Measurements from ENCODE around the gene SPATA20.
A peak's percentile ranks its signal among the peaks of the same experiment; 100 is the strongest.

The SPATA20 gene

DNA sequence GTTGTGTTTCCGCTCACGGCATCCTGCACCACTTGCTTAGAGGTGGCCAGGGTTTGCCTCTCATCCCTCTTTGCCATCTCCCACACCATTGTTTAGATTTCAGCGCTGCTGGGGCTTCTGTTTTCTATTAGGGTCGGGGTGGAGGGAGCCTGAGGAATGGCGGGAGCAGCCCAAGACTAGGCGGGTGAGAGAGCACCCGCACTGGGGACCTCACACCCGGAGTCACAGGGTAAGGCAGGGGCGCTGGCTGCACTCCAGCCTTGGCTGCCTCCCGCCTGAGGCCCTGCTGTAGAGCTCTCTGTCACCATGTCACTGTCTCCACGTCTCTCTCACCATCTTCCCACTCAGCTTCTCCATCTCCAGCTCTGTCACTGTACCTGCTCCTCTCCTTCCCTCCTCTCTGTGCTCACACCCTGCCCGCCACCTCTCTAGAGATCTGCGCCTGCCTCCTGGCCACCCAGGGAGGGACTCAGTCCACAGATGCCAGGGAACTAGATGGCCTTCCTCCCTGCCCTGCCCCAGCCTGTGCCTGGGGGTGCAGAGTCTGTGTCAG lies 54.9 kb downstream of the SPATA20 start:
- DNase-seq (ENCODE audit: low spot score): no peak

DNA sequence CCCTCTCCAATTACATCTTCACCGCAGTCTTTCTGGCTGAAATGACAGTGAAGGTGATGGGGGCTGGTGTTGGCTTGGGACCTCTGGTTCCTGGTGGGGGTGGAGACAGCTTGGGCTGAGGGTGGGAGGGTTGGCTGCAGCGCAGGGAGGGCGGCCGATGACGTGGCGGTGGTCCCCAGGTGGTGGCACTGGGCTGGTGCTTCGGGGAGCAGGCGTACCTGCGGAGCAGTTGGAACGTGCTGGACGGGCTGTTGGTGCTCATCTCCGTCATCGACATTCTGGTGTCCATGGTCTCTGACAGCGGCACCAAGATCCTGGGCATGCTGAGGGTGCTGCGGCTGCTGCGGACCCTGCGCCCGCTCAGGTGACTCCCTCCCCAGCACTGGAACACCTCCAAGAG lies 55.9 kb downstream of the SPATA20 start:
- DNase-seq (ENCODE audit: low spot score): no peak

DNA sequence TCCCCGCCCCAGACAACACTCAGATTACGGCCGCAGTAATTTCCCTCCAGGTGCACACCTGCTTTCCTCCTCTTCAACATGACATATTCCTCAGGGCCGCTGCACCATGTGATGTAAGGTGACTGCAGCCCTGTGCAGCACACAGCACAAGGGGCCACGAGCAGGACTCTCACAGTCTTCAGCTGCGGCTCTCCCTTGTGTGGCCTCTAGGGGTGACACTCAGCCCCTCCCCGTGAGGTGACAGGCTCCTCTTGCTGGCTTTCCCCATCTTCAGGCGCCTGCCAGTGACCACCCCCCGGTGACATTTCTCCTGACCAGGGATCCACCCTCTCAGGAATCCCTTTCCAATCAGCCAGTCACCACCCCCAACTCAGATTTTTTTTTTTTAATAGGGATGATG lies 56.4 kb downstream of the SPATA20 start:
- DNase-seq (ENCODE audit: low spot score): peak; percentile 54

DNA sequence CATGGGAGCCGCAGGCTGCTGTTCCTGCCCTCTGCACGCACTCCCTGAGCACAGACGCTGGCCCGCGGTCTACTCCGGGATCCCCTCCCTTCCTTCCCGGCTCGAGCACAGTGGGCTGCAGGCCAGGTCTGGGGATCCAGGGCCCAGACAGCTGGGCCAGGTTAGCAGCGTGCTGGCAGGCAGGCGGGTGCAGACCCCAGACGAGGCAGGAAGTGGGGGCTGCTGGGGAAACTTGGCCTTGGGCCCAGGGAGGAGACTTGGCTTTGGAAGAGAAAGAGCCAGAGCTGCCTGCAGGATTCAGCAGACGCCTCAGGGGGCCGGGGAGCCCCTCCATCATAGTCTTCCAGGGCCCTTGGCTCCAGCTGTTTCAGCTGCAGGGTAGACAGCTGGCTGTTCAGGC lies 57.5 kb downstream of the SPATA20 start:
- DNase-seq (ENCODE audit: low spot score): no peak

DNA sequence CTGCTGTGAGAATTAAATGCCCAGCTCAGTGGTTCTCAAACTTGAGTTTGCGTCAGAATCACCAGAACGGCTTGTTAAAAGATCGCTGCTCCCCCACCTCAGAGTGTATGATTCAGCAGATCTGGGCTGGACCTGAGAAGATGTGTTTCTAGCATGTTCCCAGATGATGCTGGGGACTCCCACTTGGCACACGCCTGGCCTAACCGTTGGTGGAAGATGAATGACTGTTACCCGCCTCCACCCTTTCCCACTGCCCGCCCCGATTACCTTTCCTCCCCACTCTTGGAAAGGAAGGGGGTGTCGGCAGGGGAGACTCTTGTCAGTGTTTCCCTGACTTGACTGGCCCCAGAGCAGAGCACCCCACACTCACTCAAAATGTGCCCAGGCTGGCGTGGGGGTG lies 58.5 kb downstream of the SPATA20 start:
- no peak for DNase-seq (ENCODE audit: low spot score)

All from NAMALWA (cell line).